DND-41 (cell line): Measurements from ENCODE around the gene GAL.

Source experiments
- CTCF ChIP-seq: IDR thresholded peaks from 2 replicates; pipeline ENCODE4 v1.5.1; 2012; ENCODE audit warnings: borderline replicate concordance, low read length, moderate library complexity, mild to moderate bottlenecking; ENCODE audit not compliant: poor library complexity, severe bottlenecking; ENCODE audit errors: extremely low read depth
- EZH2 ChIP-seq: IDR thresholded peaks from 3 replicates; pipeline ENCODE4 v1.6.1; 2012; ENCODE audit warnings: borderline replicate concordance, low read depth, mild to moderate bottlenecking, moderate library complexity, low read length, inconsistent platforms; ENCODE audit not compliant: severe bottlenecking

- TF ChIP-seq CTCF (no peak), EZH2 (no peak)
Observed at GRCh38 chr11:68664141-68664540, 20.2 kb upstream of the GAL start.
